ENCODE data around the gene VAMP3.

VAMP3 gene

GRCh38 chr1:7805460-7805859 lies 34.4 kb downstream of the VAMP3 start:
- no peaks in the 10 kb centered on the region for H3K9me3 Mint-ChIP-seq

GRCh38 chr1:7808253-7808844 lies 37.3 kb downstream of the VAMP3 start:
- no peaks in the 10 kb centered on the region for H3K4me1 Mint-ChIP-seq
- TF ChIP-seq CTCF (IDR thresholded peaks at IDR 0.05; ENCODE audit: unreplicated experiment in 3 of 3) = peak; percentile 30 to 57 (median 45)
- no peak overlapping the region for H3K27ac Mint-ChIP-seq
- H3K36me3 Mint-ChIP-seq (ENCODE audit: low read depth) = peaks cover 37% of the 10 kb centered on the region
- peaks cover 8% of the 10 kb centered on the region for H3K9me3 Mint-ChIP-seq
- H3K27me3 Mint-ChIP-seq (ENCODE audit: low read depth) = no peaks in the 10 kb centered on the region
- H3K4me3 Mint-ChIP-seq = no peak overlapping the region

More at GRCh38 chr1:7805460-7805859, 34.4 kb downstream of the VAMP3 start:
- H3K27me3 Mint-ChIP-seq (ENCODE audit: low read depth) = no peaks in the 10 kb centered on the region
- no peaks in the 10 kb centered on the region for H3K4me1 Mint-ChIP-seq
- peaks cover 16% of the 10 kb centered on the region for H3K36me3 Mint-ChIP-seq (ENCODE audit: low read depth)
- H3K27ac Mint-ChIP-seq = no peak overlapping the region
- no peak overlapping the region for H3K4me3 Mint-ChIP-seq
- no peak for TF ChIP-seq CTCF (IDR thresholded peaks at IDR 0.05; ENCODE audit: unreplicated experiment in 3 of 3)

GRCh38 chr1:7809742-7810141 lies 38.6 kb downstream of the VAMP3 start:
- Mint-ChIP-seq H3K27ac (no peak overlapping the region), H3K36me3 (ENCODE audit: low read depth) (peaks cover 40% of the 10 kb centered on the region), H3K4me1 (no peaks in the 10 kb centered on the region), H3K4me3 (no peak overlapping the region), H3K9me3 (peaks cover 19% of the 10 kb centered on the region), H3K27me3 (ENCODE audit: low read depth) (no peaks in the 10 kb centered on the region)
- no peak for TF ChIP-seq CTCF (IDR thresholded peaks at IDR 0.05; ENCODE audit: unreplicated experiment in 3 of 3)

GRCh38 chr1:7810395-7810794 lies 39.3 kb downstream of the VAMP3 start:
- no peaks in the 10 kb centered on the region for H3K4me1 Mint-ChIP-seq
- no peak overlapping the region for H3K27ac Mint-ChIP-seq
- no peaks in the 10 kb centered on the region for H3K27me3 Mint-ChIP-seq (ENCODE audit: low read depth)
- H3K9me3 Mint-ChIP-seq = peaks cover 23% of the 10 kb centered on the region
- H3K36me3 Mint-ChIP-seq (ENCODE audit: low read depth) = peaks cover 40% of the 10 kb centered on the region
- no peak overlapping the region for H3K4me3 Mint-ChIP-seq
- TF ChIP-seq CTCF (IDR thresholded peaks at IDR 0.05; ENCODE audit: unreplicated experiment in 3 of 3) = no peak

GRCh38 chr1:7811476-7811875 lies 40.4 kb downstream of the VAMP3 start:
- Mint-ChIP-seq H3K9me3 (peaks cover 24% of the 10 kb centered on the region), H3K4me1 (no peaks in the 10 kb centered on the region)

More at GRCh38 chr1:7811476-7811875, 40.4 kb downstream of the VAMP3 start:
- TF ChIP-seq CTCF (IDR thresholded peaks at IDR 0.05; ENCODE audit: unreplicated experiment in 3 of 3) = no peak
- Mint-ChIP-seq H3K27me3 (ENCODE audit: low read depth) (no peaks in the 10 kb centered on the region), H3K4me3 (no peak overlapping the region), H3K36me3 (ENCODE audit: low read depth) (peaks cover 40% of the 10 kb centered on the region), H3K27ac (no peak overlapping the region)

All from nephron (organoid).